Heart left ventricle (tissue), 16 donors: ENCODE results near the gene TNRC6C. TPM values are rescaled to one million over a fixed set of nuclear protein-coding genes. Genes with fewer than 3 reads are reported as not detected.

ENCODE experiments used
- ATAC-seq, 4 donors: fragments of 200-7000 bp; cut with Tn5 transposase; one replicate each; pipeline ENCODE4 v1.9.1; 2020 to 2022; ENCODE audit warnings: moderate library complexity in 4 of 4, mild to moderate bottlenecking in 3 of 4, moderate number of reproducible peaks in 1 of 4
- DNase-seq, 5 donors: peaks; one replicate each; pipeline ENCODE4 v3.0.0-alpha.2; 2020
- H3K27ac ChIP-seq, 12 donors: fragments of 200-600 bp; sonication (generic) in 4 of 12; one replicate each; pipeline versions ENCODE4 v1.5.0 to v1.8.0; 2016 to 2022; ENCODE audit warnings: mild to moderate bottlenecking in 2 of 12
- H3K27me3 ChIP-seq, 9 donors: fragments of 200-600 bp; sonication (generic) in 2 of 9; one replicate each; pipeline versions ENCODE4 v1.5.1 to v1.8.0; 2016 to 2022; ENCODE audit warnings: mild to moderate bottlenecking in 3 of 9
- H3K36me3 ChIP-seq, 9 donors: fragments of 200-600 bp; sonication (generic) in 2 of 9; one replicate each; pipeline versions ENCODE4 v1.5.0 to v1.8.0; 2018 to 2022; ENCODE audit warnings: mild to moderate bottlenecking in 2 of 9
- H3K4me1 ChIP-seq, 12 donors: fragments of 200-600 bp; sonication (generic) in 4 of 12; one replicate each; pipeline versions ENCODE4 v1.5.0 to v1.8.0; 2016 to 2022; ENCODE audit warnings: mild to moderate bottlenecking in 3 of 12
- H3K4me3 ChIP-seq, 12 donors: fragments of 200-600 bp; sonication (generic) in 4 of 12; one replicate each; pipeline versions ENCODE4 v1.5.0 to v1.8.0; 2017 to 2022; ENCODE audit warnings: mild to moderate bottlenecking in 9 of 12, moderate library complexity in 4 of 12
- H3K9me3 ChIP-seq, 12 donors: fragments of 200-600 bp; sonication (generic) in 4 of 12; one replicate each; pipeline versions ENCODE4 v1.5.0 to v1.8.0; 2016 to 2022; ENCODE audit warnings: mild to moderate bottlenecking in 1 of 12
- CTCF ChIP-seq, 12 donors: fragments of 200-600 bp; sonication (generic) in 4 of 12; IDR thresholded peaks; one replicate each; pipeline versions ENCODE4 v1.5.0 to v1.8.0; 2018 to 2022; ENCODE audit warnings: antibody characterized with exemption in 12 of 12, mild to moderate bottlenecking in 5 of 12
- POLR2A ChIP-seq, 2 donors: fragments of 450-650 bp; IDR thresholded peaks; one replicate each; pipeline ENCODE4 v1.6.1; 2017; ENCODE audit warnings: antibody characterized with exemption in 2 of 2, mild to moderate bottlenecking in 2 of 2, moderate library complexity in 2 of 2
- WGBS, 4 donors: extraction: QIAGEN DNeasy Blood & Tissue Kit in 2 of 4; methylation state at CpG; one replicate each; pipeline versions ENCODE4 v1.1.5 to v1.1.7; 2013 to 2018; 5-methylcytosine and 5-hydroxymethylcytosine counted together
- intact Hi-C, 10 donors: fragments of 100-400 bp; cut with DNase I; formaldehyde crosslinking; loops; one replicate each; pipeline versions ENCODE4 v1.11.1 to v1.14.2; 2022
- polyA plus RNA-seq, 2 donors: library from polyadenylated mRNA; stranded (reverse); fragments of 200-250 nt; gene quantifications; one replicate each; pipeline ENCODE4 v1.2.3, GENCODE V29; 2013
- total RNA-seq, 9 donors: library from RNA; depleted of rRNA in 2 of 9; stranded (reverse); fragments of >200 nt in 2 of 9; fragmentation: NEBNext Ultra II Directional in 3 of 9; extraction: Animal tissue kit (Norgen Biotek cat#: 25700) in 3 of 9; gene quantifications; one replicate each; pipeline versions ENCODE4 v1.1.0 to v1.2.4, GENCODE V29; 2016 to 2023
- donor health status: ischemic (EF 13 %, LVEDD 7.1; RV severe dilation, severe dysfunction).
- donor health status: healthy with polysubstance abuse.
- donor health status: DM: no; HTN: yes; CAD: no.
- donor health status: DM: no; HTN: no; CAD: no.
- donor health status: ischemic (EF 25% LVEDD 6.9; RV normal size, moderate dysfunction).
- donor health status: ischemic (EF 25% LVEDD 5.7; RV mildly dilated, moderate dysfunction).
- donor health status: healthy.
- donor health status: DM: yes; HTN: yes; CAD: no.
- donor health status: ischemic (EF 35%, LVEDD 5.7; RV mildly dilated, moderate dysfunction).
- donor health status: nonischemic (EF 11% LVEDD 7.7; RV severe dilation, severe dysfunction).
- donor health status: DM: yes; HTN: yes; CAD: no.
- donor health status: PGD.
- donor health status: ischemic (EF 29% LVEDD 5.4; RV normal size, mild dysfunction).
- donor health status: nonischemic (EF 23%, LVEDD 6.1; RV moderate dilation, normal function).

TNRC6C gene
- total and polyA plus RNA-seq, 11 donors, result 7.7 to 24.7 (median 19.0) TPM

GRCh38 chr17:78069695-78070094, 111.2 kb downstream of the TNRC6C start:
- Histone ChIP-seq H3K4me1 (no peaks in the 10 kb centered on the region), H3K36me3 (peaks cover 5 to 100% (median 97%) of the 10 kb centered on the region in 9 donors), H3K27ac (no peak overlapping the region), H3K27me3 (no peaks in the 10 kb centered on the region), H3K4me3 (no peak overlapping the region), H3K9me3 (no peaks in the 10 kb centered on the region)
- intact Hi-C loops, result loop anchor here in 1 of 10 donors (10.0 kb wide), 1 partner anchor 525 kb away; no protein-coding TSS in a partner anchor
- ATAC-seq (no peak), DNase-seq (no peak)
- WGBS, 4 donors, result 64 to 76% (median 68%) methylated on average over 4 of the region's 4 CpGs
- TF ChIP-seq POLR2A (IDR thresholded peaks at IDR 0.05), result no peak
- TF ChIP-seq CTCF (IDR thresholded peaks at IDR 0.05), result no peak

DNA sequence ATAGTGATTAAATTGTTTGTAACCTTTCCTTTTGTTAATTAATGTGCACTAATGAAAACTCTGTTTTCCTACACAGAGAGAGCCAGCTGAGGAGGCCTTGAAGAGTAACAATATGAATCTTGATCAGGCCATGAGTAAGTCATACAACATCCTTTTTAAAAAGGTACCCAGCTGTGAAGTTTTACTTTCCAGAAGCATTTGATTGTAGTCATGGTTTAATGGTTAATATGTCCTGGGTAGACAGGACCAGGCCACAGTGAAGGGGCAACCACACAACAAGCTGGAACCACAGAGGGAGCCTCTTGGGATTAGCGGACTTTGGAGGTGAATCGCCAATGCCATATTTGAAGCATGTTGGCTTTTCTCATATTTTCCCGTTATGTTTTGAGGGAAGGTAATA, 114.5 kb downstream of the TNRC6C start:
- DNase-seq (no peak), ATAC-seq (no peak)
- Histone ChIP-seq H3K27ac (no peak overlapping the region), H3K9me3 (no peaks in the 10 kb centered on the region), H3K4me1 (no peaks in the 10 kb centered on the region), H3K27me3 (no peaks in the 10 kb centered on the region), H3K36me3 (peaks cover 5 to 100% (median 99%) of the 10 kb centered on the region in 9 donors), H3K4me3 (no peak overlapping the region)
- 88 to 99% (median 96%) methylated on average over 3 of the region's 3 CpGs for WGBS, 4 donors
- intact Hi-C loops, result loop anchor here in 1 of 10 donors (10.0 kb wide), 1 partner anchor 528 kb away; no protein-coding TSS in a partner anchor
- TF ChIP-seq CTCF (IDR thresholded peaks at IDR 0.05) (no peak), POLR2A (IDR thresholded peaks at IDR 0.05) (no peak)

DNA sequence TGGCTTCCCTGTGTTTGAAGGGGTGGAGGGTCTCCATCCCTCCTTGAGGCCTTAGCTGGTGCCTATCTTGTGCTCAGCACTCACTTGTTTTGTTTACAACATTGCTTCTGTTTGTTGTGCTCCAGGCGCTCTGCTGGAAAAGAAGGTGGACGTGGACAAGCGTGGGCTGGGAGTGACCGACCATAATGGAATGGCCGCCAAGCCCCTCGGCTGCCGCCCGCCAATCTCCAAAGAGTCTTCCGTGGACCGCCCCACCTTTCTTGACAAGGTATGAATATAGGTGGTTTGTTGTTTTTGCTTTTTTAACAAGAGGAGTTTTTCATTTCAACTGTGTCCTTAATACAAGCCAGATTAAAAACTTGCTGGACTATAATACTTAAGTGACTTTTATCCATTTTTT, 116.5 kb downstream of the TNRC6C start:
- Histone ChIP-seq H3K4me1 (peaks cover 0 to 13% (median 0%) of the 10 kb centered on the region in 12 donors), H3K27me3 (no peaks in the 10 kb centered on the region), H3K36me3 (peaks cover 5 to 100% (median 99%) of the 10 kb centered on the region in 9 donors), H3K9me3 (no peaks in the 10 kb centered on the region), H3K27ac (no peak overlapping the region), H3K4me3 (no peak overlapping the region)
- 93 to 96% (median 96%) methylated on average over 10 of the region's 10 CpGs for WGBS, 4 donors
- TF ChIP-seq POLR2A (IDR thresholded peaks at IDR 0.05), result no peak
- TF ChIP-seq CTCF (IDR thresholded peaks at IDR 0.05), result no peak
- ATAC-seq, result no peak
- DNase-seq, result no peak
- intact Hi-C loops, result loop anchor here in 1 of 10 donors (10.0 kb wide), 1 partner anchor 530 kb away; no protein-coding TSS in a partner anchor

DNA sequence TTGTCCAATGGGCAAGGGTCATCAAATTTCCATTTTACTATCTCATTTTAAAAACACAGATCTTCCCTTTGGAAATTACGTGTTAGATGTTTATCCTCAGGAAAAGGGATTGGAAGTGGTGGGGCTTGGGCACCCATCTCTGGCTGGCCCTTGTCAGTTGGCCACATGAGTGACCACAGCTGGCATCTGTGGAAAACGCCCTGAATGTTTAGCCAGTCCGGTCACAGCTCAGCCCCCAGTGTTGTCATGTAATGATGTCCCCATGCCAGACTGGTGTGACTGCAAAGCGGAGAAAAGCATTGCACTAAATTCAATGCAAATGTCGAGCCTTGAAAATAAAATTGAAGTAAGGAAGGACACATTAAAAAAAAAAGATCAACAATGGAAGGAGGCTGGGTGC, 117.0 kb downstream of the TNRC6C start:
- Histone ChIP-seq H3K27me3 (no peaks in the 10 kb centered on the region), H3K4me1 (peaks cover 0 to 13% (median 0%) of the 10 kb centered on the region in 12 donors), H3K9me3 (no peaks in the 10 kb centered on the region), H3K4me3 (no peak overlapping the region), H3K27ac (no peak overlapping the region), H3K36me3 (peaks cover 5 to 100% (median 99%) of the 10 kb centered on the region in 9 donors)
- WGBS, 4 donors, result 85 to 93% (median 88%) methylated on average over 5 of the region's 5 CpGs
- ATAC-seq, result no peak
- intact Hi-C loops, result loop anchor here in 1 of 10 donors (10.0 kb wide), 1 partner anchor 531 kb away; no protein-coding TSS in a partner anchor
- TF ChIP-seq CTCF (IDR thresholded peaks at IDR 0.05), result no peak
- no peak for TF ChIP-seq POLR2A (IDR thresholded peaks at IDR 0.05)
- no peak for DNase-seq
